Activated effector memory CD4-positive, alpha-beta T cell treated with anti-CD3 and anti-CD28 coated beads, Interleukin-2, amount 50 U/mL, for 16 hours (primary cell): Measurements from ENCODE around the gene SLC22A14.
"Not testable (repeated sequence)": the region's sequence is repeated elsewhere in the genome, so short reads cannot be mapped to it uniquely, and the experiment has no call there.

ENCODE experiments used
- DNase-seq: peaks from one replicate; pipeline ENCODE4 v3.0.0-alpha.2; 2020

The SLC22A14 gene

GRCh38 chr3:38274864-38275649 lies 7.0 kb upstream of the SLC22A14 start:
- DNase-seq = no peak

- DNase-seq = no peak
Observed at GRCh38 chr3:38275658-38276057, 6.4 kb upstream of the SLC22A14 start.

GRCh38 chr3:38276081-38276916 lies 5.8 kb upstream of the SLC22A14 start:
- no peak for DNase-seq

DNA sequence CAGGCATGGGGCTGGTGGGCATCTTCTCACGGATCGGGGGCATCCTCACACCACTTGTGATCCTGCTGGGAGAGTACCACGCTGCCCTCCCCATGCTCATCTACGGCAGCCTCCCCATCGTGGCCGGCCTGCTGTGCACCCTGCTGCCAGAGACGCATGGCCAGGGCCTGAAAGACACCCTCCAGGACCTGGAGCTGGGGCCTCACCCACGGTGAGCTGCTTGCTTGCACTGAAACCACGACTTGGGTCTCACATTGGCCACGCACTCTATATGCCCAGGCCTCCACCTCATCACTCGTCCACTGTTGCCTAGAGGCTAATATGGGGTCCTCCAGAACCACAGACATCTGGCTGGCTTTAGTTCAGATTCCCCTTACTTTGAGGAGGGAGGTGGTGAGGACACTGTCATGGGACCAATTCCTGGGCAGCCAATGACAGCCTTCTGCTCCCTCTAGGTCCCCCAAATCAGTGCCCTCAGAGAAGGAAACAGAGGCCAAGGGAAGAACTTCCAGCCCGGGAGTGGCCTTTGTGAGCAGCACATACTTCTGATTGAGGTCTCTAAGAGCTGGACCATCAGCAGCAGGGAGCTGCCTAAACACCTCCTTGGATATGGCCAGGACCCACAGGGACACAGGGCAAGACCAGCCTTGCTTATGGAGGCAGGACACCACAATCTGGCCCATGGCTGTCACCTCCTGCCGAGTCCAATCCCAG lies 5.0 kb upstream of the SLC22A14 start:
- no peak for DNase-seq

DNA sequence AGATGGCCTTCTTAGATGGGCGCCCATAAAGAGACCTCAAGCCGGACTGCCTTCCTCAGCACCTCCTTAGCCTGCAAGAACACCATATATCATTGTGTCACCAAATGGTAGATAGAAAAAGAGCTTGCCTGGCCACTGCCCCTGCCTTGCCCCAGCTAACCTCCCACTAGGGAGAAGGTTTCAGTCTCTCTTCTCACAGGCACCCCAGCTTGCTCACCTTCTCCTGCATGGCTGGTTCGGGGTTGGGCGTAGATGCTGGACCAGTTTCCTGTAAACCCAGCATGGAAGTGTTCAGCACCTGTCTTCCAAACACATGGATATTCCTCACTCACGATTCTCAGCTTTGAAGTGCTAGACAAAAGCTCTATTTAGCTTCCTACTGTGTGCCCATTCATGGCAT lies 3.3 kb upstream of the SLC22A14 start:
- DNase-seq = no peak

- DNase-seq = no peak
Observed at GRCh38 chr3:38283810-38284755, 2.0 kb downstream of the SLC22A14 start.

- DNase-seq = no peak
Observed at GRCh38 chr3:38284756-38285150, 2.7 kb downstream of the SLC22A14 start.

GRCh38 chr3:38289286-38290217 lies 7.5 kb downstream of the SLC22A14 start:
- not testable (repeated sequence) for DNase-seq

DNA sequence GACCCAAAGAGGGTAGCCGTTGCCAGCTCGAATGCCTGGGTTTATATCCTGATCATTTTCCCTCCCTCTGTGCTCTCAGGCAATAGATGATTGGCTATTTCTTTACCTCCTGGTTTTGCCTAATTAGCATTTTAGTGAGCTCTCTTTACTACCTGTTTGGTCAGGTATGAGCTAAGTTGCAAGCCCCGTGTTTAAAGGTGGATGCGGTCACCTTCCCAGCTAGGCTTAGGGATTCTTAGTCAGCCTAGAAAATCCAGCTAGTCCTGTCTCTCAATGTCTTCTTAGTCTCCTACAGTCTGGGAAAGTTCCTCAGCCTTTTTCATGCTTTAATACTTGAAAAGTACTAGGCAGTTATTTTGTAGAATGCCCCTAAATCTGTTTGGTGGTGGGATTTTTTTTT lies 15.0 kb downstream of the SLC22A14 start:
- not testable (repeated sequence) for DNase-seq

- DNase-seq = no peak
Observed at GRCh38 chr3:38297537-38297936, 15.4 kb downstream of the SLC22A14 start.

DNA sequence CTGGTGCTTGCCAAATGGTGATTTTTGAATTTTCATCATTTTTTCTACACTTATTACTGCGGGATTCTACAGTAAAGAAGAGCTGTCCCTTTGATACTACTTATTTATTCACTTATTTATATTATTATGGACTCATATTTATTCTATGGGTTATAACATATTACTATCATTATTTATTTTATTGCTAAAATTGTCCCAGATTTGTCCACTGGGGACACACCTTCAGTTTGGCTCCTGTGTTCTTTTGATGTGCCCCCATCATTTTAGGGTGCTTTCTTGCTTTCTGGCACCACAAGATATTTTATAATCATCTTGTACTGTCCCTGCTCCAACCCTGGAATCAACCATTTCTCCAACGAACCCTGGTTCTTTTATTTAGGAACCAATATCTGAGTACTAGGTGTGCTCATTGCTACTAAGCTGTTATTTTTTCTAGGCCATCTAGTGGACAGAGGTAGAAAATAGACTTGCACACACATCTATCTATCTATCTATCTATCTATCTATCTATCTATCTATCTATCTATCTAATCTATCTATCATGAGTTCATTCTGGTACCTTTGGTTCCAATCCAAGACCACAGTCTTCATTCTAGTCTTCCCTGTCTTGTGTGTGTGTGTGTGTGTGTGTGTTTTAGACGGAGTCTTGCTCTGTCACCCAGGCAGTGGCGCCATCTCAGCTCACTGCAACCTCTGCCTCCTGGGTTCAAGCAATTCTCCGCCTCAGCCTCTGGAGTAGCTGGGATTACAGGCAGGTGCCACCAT lies 16.0 kb downstream of the SLC22A14 start:
- DNase-seq = no peak

- no peak for DNase-seq
Observed at GRCh38 chr3:38306941-38307340, 24.8 kb downstream of the SLC22A14 start.

GRCh38 chr3:38307599-38307998 lies 25.5 kb downstream of the SLC22A14 start:
- no peak for DNase-seq

GRCh38 chr3:38308456-38308855 lies 26.4 kb downstream of the SLC22A14 start:
- no peak for DNase-seq

DNA sequence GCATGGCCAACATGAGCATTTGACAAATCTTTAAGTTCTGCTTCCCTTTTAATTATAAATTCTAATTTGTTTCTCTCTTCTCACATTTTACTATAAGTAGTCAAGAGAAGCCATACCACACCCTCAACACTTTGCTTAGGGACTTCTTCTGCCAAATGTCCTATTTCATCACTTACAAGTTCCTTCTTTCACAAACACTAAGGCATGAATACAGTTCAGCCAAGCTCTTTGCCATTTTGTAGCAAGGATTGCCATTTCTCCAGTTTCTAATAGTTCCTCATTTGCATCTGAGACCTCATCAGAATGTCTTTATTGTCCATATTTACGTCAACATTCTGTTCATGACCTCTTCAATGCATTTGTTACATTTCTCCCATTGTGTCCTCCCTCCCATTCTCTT lies 29.4 kb downstream of the SLC22A14 start:
- no peak for DNase-seq

DNA sequence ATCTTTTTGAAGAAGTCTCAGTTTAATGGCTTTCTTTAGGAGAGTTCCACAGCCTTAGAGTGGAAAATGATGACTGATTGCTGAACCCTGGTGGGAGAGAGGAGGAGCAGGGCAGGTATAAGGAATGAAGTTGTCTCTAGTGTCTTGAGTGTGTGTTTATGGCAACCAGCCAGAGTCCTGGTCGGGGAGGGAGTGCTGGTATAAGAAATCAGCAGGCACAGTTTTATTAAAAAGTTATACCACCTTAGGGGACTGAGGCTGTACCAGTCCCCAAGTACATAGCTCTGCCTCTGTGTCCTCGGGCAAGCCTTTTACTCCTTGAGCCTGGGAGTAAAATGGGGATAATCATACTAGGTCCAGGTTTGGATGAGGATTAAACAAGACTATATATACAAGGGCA lies 29.8 kb downstream of the SLC22A14 start:
- DNase-seq = no peak

DNA sequence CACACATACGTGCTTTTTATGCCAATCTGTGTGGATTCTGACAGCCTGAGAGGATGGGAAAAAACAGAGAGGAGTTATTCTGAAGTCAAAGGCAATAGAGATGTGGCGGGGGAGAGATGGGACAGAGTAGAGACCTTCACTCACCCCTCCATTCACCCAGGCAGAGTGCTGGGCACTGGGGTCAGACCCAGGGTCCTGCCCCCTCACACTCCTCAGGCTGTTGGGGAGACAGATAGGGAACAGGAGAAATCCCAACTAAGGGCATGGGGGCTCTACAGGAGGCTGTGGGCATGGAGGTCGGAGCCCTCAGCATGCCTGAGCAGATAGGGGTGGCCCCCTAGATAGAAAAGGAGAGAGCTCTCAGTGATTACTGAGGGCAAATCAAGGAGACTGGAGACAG lies 30.3 kb downstream of the SLC22A14 start:
- no peak for DNase-seq

- no peak for DNase-seq
Observed at GRCh38 chr3:38313263-38313662, 31.2 kb downstream of the SLC22A14 start.

DNA sequence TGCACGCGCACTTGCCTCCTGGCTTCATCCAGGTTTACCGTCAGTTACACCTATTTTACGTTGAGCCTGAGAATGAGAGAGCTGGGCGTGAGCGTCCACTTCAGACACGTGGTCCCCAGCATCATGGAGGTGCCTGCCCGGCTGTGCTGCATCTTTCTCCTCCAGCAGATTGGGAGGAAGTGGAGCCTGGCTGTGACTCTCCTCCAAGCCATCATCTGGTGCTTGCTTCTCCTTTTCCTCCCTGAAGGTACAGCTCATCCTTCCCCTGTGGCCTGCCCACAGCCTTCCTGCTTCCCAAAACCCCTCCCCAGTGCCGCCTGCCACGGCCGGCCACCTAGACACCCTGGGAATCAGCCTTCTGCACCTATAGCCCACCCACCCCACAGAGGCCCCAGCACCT lies 31.6 kb downstream of the SLC22A14 start:
- no peak for DNase-seq

GRCh38 chr3:38314112-38314763 lies 32.1 kb downstream of the SLC22A14 start:
- DNase-seq = no peak
